Measurements from ENCODE around the gene ATP6V0B. TPM values are rescaled to one million over a fixed set of nuclear protein-coding genes. Genes with fewer than 3 reads are reported as not detected.

The ATP6V0B gene
- total and polyA plus RNA-seq, 2 donors (not counting 1 experiment from before 2014, with no cell fraction given) = 91.0 to 198 TPM

DNA sequence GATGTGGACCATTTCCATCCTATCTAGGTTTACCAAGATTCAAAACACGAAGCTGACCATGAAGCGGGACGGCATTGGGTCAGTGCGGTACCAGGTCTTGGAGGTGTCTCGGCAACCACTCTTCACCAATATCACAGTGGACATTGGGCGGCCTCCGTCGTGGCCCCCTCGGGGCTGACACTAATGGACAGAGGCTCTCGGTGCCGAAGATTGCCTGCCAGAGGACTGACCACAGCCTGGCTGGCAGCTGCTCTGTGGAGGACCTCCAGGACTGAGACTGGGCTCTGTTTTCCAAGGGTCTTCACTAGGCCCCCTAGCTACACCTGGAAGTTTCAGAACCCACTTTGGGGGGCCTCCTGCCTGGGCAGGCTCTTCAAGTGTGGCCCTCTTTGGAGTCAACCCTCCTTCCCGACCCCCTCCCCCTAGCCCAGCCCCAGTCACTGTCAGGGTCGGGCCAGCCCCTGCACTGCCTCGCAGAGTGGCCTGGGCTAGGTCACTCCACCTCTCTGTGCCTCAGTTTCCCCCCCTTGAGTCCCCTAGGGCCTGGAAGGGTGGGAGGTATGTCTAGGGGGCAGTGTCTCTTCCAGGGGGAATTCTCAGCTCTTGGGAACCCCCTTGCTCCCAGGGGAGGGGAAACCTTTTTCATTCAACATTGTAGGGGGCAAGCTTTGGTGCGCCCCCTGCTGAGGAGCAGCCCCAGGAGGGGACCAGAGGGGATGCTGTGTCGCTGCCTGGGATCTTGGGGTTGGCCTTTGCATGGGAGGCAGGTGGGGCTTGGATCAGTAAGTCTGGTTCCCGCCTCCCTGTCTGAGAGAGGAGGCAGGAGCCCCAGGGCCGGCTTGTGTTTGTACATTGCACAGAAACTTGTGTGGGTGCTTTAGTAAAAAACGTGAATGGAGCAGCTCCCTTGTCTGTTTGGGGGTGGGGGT, 15.8 kb downstream of the ATP6V0B start:
- no peak for ATAC-seq (ENCODE audit: low read depth)
- TF ChIP-seq EZH2 (IDR thresholded peaks at IDR 0.05; ENCODE audit: borderline replicate concordance, insufficient read depth, low read depth, low read length, poor library complexity, severe bottlenecking) = no peak
- TF ChIP-seq CTCF (IDR thresholded peaks at IDR 0.05) = no peak
- H3K36me3 ChIP-seq (replicated peaks in 1 of 2; ENCODE audit: control extremely low read depth in 1 of 2, control insufficient read depth in 1 of 2, extremely low read depth in 1 of 2, insufficient read depth in 2 of 2, low read length in 1 of 2) = no peaks in the 10 kb centered on the region
- CTCF ChIA-PET = interaction anchor here (1.0 to 1.8 kb wide), 4 partner anchors 15 to 42 kb away, joined by 3 to 6 read pairs (median 4); partner anchors contain the start of gene ATP6V0B
- Mint-ChIP-seq H3K9me3 (ENCODE audit: insufficient read depth) (no peaks in the 10 kb centered on the region), H3K4me3 (peak overlapping the region; percentile 96), H3K4me1 (peaks cover 38% of the 10 kb centered on the region), H3K27me3 (no peaks in the 10 kb centered on the region), H3K27ac (peak overlapping the region; percentile 91)
- H3K4me2 ChIP-seq (replicated peaks; ENCODE audit: low read depth, low read length, poor library complexity, severe bottlenecking) = peak overlapping the region; percentile 94
- H4K20me1 ChIP-seq (ENCODE audit: control insufficient read depth, insufficient read depth, low read length, poor library complexity, severe bottlenecking) = no peaks in the 10 kb centered on the region
- WGBS (ENCODE audit: insufficient coverage) = 77% methylated on average over 17 of the region's 19 CpGs
- peaks cover 22 to 44% of the 10 kb centered on the region in 2 donors for H3K4me1 ChIP-seq (ENCODE audit: control insufficient read depth in 2 of 2, insufficient read depth in 2 of 2, low read length in 2 of 2)
- no peak for DNase-seq
- POLR2A ChIA-PET = interaction anchor here (0.6 to 1.1 kb wide), 2 partner anchors 15 to 46 kb away, joined by 3 read pairs; no protein-coding TSS in a partner anchor
- H2AFZ ChIP-seq (ENCODE audit: insufficient read depth, low read depth, low read length, poor library complexity, severe bottlenecking) = peak overlapping the region; percentile 99
- no peaks in the 10 kb centered on the region for H3K27me3 ChIP-seq (replicated peaks in 1 of 4; ENCODE audit: control extremely low read depth in 1 of 4, control insufficient read depth in 3 of 4, insufficient read depth in 4 of 4, low read length in 3 of 4)
- peak overlapping the region; percentile 87 for H3K9ac ChIP-seq (ENCODE audit: low read length)
- H3K79me2 ChIP-seq (ENCODE audit: control insufficient read depth, insufficient read depth, low read length) = no peaks in the 10 kb centered on the region
- H3K9me3 ChIP-seq (ENCODE audit: control extremely low read depth in 1 of 3, control insufficient read depth in 2 of 3, insufficient read depth in 1 of 3, low read length in 2 of 3) = no peaks in the 10 kb centered on the region
- intact Hi-C loops (cut with micrococcal nuclease) = loop anchor here (1.0 to 5.0 kb wide), 4 partner anchors 16 to 283 kb away; partner anchors contain the start of genes ATP6V0B, IPO13 and ST3GAL3
- H3K27ac ChIP-seq (ENCODE audit: low read length in 2 of 2) = peak overlapping the region in 1 of 2 donors; percentile 75
- H3K4me3 ChIP-seq (ENCODE audit: control extremely low read depth in 1 of 5, extremely low read depth in 1 of 5, insufficient read depth in 1 of 5, low read depth in 2 of 5, low read length in 4 of 5) = peak overlapping the region; percentile 11 to 81 (median 72)

Data from B cell (primary cell).